SK-N-SH (cell line): ENCODE results near the gene EIF3K. TPM values are rescaled to one million over a fixed set of nuclear protein-coding genes. Genes with fewer than 3 reads are reported as not detected.

Experiments
- CTCF ChIA-PET: fragments of 300-600, 350-600 bp; formaldehyde crosslinking; extraction: SDS; loops from one replicate; lab custom pipeline; 2021; lab: Yijun Ruan, JAX
- POLR2A ChIA-PET: fragments of 350-600 bp; sonication (Branson Sonifier 250); formaldehyde crosslinking; extraction: SDS; loops from one replicate; lab custom pipeline; 2020; ENCODE audit warnings: antibody characterized with exemption, inconsistent platforms; lab: Yijun Ruan, JAX
- DNase-seq: peaks from one replicate; pipeline ENCODE4 v3.0.0; 2012
- H2AFZ ChIP-seq: fragments of 200-600 bp; sonication (generic); 2 replicates; pipeline ENCODE4 v1.8.1; 2016; ENCODE audit warnings: antibody characterized with exemption, mild to moderate bottlenecking, low read depth
- H3F3A ChIP-seq: fragments of 200-600 bp; sonication (generic); replicated peaks from 2 replicates; pipeline ENCODE3; 2016; ENCODE audit warnings: antibody characterized with exemption, mild to moderate bottlenecking; ENCODE audit not compliant: insufficient read depth
- H3K27ac ChIP-seq, 2 experiments: fragments of 200-500 bp in 1 of 2; fragments of 200-600 bp in 1 of 2; sonication (Bioruptor generic) in 1 of 2; sonication (generic), shearing (Covaris generic) in 1 of 2; 2 replicates each; pipeline versions ENCODE4 v1.5.1 to v1.6.1; 2014 to 2016; ENCODE audit warnings: low read depth in 2 of 2, inconsistent platforms in 1 of 2, low read length in 1 of 2, mild to moderate bottlenecking in 1 of 2, mixed read lengths in 1 of 2
- H3K27me3 ChIP-seq: fragments of 200-600 bp; sonication (generic), shearing (Covaris generic); 2 replicates; pipeline ENCODE4 v1.6.1; 2016; ENCODE audit warnings: mixed run types; ENCODE audit not compliant: insufficient read depth
- H3K36me3 ChIP-seq, 2 experiments: fragments of 200-500 bp in 1 of 2; fragments of 200-600 bp in 1 of 2; sonication (Bioruptor generic) in 1 of 2; sonication (generic) in 1 of 2; replicated peaks in 1 of 2; 2 replicates each; pipeline versions ENCODE3 to v1.5.1; 2014 to 2016; ENCODE audit warnings: low read length in 1 of 2, mild to moderate bottlenecking in 1 of 2; ENCODE audit not compliant: insufficient read depth in 2 of 2, control insufficient read depth in 1 of 2
- H3K4me1 ChIP-seq, 2 experiments: fragments of 200-500 bp in 1 of 2; fragments of 200-600 bp in 1 of 2; sonication (Bioruptor generic) in 1 of 2; sonication (generic), shearing (Covaris generic) in 1 of 2; 2 replicates each; pipeline versions ENCODE4 v1.5.1 to v1.6.1; 2014 to 2016; ENCODE audit warnings: low read depth in 1 of 2, low read length in 1 of 2, mixed run types in 1 of 2; ENCODE audit not compliant: insufficient read depth in 2 of 2, control insufficient read depth in 1 of 2
- H3K4me2 ChIP-seq: fragments of 200-600 bp; sonication (generic), shearing (Covaris generic); 2 replicates; pipeline ENCODE4 v1.6.1; 2017; ENCODE audit warnings: mixed run types
- H3K4me3 ChIP-seq, 2 experiments: fragments of 200-500 bp in 1 of 2; fragments of 200-600 bp in 1 of 2; sonication (Bioruptor generic) in 1 of 2; sonication (generic), shearing (Covaris generic) in 1 of 2; 2 replicates each; pipeline versions ENCODE4 v1.5.1 to v1.8.1; 2014 to 2016; ENCODE audit warnings: low read depth in 2 of 2, inconsistent platforms in 1 of 2, low read length in 1 of 2, mild to moderate bottlenecking in 1 of 2, mixed read lengths in 1 of 2, moderate library complexity in 1 of 2
- H3K79me2 ChIP-seq: fragments of 200-600 bp; sonication (generic); 2 replicates; pipeline ENCODE4 v1.8.1; 2017; ENCODE audit warnings: mild to moderate bottlenecking; ENCODE audit not compliant: insufficient read depth
- H3K9ac ChIP-seq: fragments of 200-600 bp; sonication (generic); 2 replicates; pipeline ENCODE4 v1.6.1; 2017; ENCODE audit warnings: mixed run types
- H3K9me2 ChIP-seq: fragments of 200-600 bp; sonication (generic); 2 replicates; pipeline ENCODE4 v1.6.1; 2017; ENCODE audit warnings: mixed run types
- H3K9me3 ChIP-seq: fragments of 200-600 bp; sonication (generic); 2 replicates; pipeline ENCODE4 v1.6.1; 2017; ENCODE audit warnings: mixed run types, mild to moderate bottlenecking, moderate library complexity
- H4K20me1 ChIP-seq: fragments of 200-600 bp; sonication (generic); 2 replicates; pipeline ENCODE4 v1.6.1; 2017; ENCODE audit warnings: mild to moderate bottlenecking, mixed run types; ENCODE audit not compliant: insufficient read depth
- CHD2 ChIP-seq: fragments of 150-350 bp; IDR thresholded peaks from 2 replicates; pipeline ENCODE4 v1.6.1; 2018; ENCODE audit warnings: low read length; ENCODE audit not compliant: partially characterized antibody
- ELF1 ChIP-seq: IDR thresholded peaks from 2 replicates; pipeline ENCODE4 v1.4.0; 2012
- EZH2phosphoT487 ChIP-seq: fragments of 200-600 bp; sonication (generic); IDR thresholded peaks from 2 replicates; pipeline ENCODE4 v1.6.1; 2017; ENCODE audit warnings: low read depth, mixed run types, mild to moderate bottlenecking, antibody characterized with exemption, moderate library complexity, borderline replicate concordance
- GABPA ChIP-seq: IDR thresholded peaks from 2 replicates; pipeline ENCODE4 v1.4.0; 2012; ENCODE audit warnings: low read depth, mild to moderate bottlenecking
- JUND ChIP-seq: IDR thresholded peaks from 2 replicates; pipeline ENCODE4 v1.4.0; 2012
- MXI1 ChIP-seq: IDR thresholded peaks from 2 replicates; pipeline ENCODE4 v1.6.1; 2012; ENCODE audit warnings: mild to moderate bottlenecking, low read depth, low read length, improper control_type of control experiment
- NFIC ChIP-seq: IDR thresholded peaks from 2 replicates; pipeline ENCODE4 v1.4.0; 2012; ENCODE audit warnings: borderline replicate concordance
- RCOR1 ChIP-seq: fragments of 150-350 bp; IDR thresholded peaks from 2 replicates; pipeline ENCODE4 v1.6.1; 2017; ENCODE audit warnings: antibody characterized with exemption, low read length
- WGBS: methylation state at CpG from one replicate; pipeline ENCODE4 v1.1.6; 2017; ENCODE audit warnings: low lambda C conversion rate; 5-methylcytosine and 5-hydroxymethylcytosine counted together
- polyA plus RNA-seq, 3 experiments: library from polyadenylated mRNA; depleted of rRNA; stranded (reverse); fragments of >200 nt; gene quantifications; 2 replicates each; pipeline ENCODE4 v1.2.3, GENCODE V29; 2012
- TF ChIP-seq, protein P1 (sequence below): IDR thresholded peaks from 2 replicates; pipeline ENCODE4 v1.4.0; 2012; ENCODE audit warnings: low read depth

The EIF3K gene
- polyA plus RNA-seq, 1 of the 3 experiments (the other 2 are of a cell fraction), result 484 TPM

DNA sequence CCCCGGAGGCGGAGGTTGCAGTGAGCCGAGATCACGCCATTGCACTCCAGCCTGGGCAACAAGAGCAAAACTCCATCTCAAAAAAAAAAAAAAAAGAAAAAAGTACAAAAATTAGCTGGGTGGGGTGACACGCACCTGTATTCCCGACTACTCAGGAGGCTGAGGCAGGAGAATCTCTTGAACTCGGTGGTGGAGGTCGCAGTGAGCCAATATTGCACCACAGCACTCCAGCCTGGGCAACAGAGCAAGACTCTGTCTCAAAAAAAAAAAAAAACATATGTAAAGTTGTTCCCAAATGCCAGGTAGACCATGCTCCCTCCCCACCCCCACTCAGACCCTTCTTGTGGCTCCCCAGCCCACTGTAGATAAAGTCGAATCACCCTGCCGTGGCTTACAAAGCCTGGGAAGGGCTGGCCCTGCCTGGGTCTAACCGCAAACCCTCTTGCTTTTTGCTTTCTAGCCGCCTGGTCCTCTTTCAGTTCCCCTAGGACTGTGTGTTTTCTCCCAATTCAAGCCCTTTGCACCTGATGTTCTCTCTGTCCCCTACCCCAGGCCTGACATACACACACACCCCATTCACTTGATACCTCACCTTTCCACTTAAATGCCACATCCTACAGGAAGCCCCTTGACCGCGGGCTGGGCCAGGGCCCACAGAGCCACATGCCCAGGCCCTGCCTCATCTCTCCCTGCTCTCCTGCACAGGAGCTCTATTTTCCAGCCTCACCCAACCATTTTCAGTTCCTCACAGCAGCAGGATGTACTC is 35.6 kb upstream of the EIF3K start:
- Histone ChIP-seq H3K9me2 (no peaks in the 10 kb centered on the region), H3K27ac (no peak overlapping the region), H3K79me2 (no peaks in the 10 kb centered on the region), H3K9me3 (no peaks in the 10 kb centered on the region), H3K36me3 (no peaks in the 10 kb centered on the region), H3K27me3 (no peaks in the 10 kb centered on the region), H3F3A (no peaks in the 10 kb centered on the region), H3K4me3 (no peak overlapping the region), H3K4me2 (no peak overlapping the region), H4K20me1 (no peaks in the 10 kb centered on the region), H3K9ac (no peak overlapping the region), H2AFZ (no peak overlapping the region), H3K4me1 (no peaks in the 10 kb centered on the region)
- ChIA-PET POLR2A (no interaction called here), CTCF (no interaction called here)
- TF ChIP-seq ELF1, result no peak
- TF ChIP-seq MXI1, result no peak
- no peak for TF ChIP-seq GABPA
- TF ChIP-seq CHD2, result no peak
- TF ChIP-seq NFIC, result no peak
- DNase-seq, result peak; percentile 8
- 78% methylated on average over 14 of the region's 14 CpGs for WGBS

DNA sequence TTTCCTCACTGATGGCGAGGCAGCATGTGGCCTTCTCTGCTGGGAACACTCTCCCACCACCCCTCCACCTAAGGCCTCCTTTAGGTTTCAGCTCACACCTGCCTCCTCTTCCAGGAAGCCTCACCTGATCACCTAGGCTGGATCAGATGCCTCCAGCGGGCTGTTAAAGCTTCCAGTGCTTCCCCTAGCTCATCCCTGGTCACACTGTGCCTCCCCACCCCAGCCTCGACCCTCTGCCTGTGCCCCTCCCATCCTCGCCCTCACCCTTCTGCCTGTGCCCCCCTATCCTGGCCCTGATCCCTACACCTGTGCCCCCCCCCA is 35.0 kb upstream of the EIF3K start:
- CTCF ChIA-PET, result no interaction called here
- no peaks in the 10 kb centered on the region for H4K20me1 ChIP-seq
- H3K9me2 ChIP-seq, result no peaks in the 10 kb centered on the region
- H3K4me3 ChIP-seq, result no peak overlapping the region
- no peaks in the 10 kb centered on the region for H3K36me3 ChIP-seq
- H3K9ac ChIP-seq, result no peak overlapping the region
- no peak overlapping the region for H3K27ac ChIP-seq
- TF ChIP-seq RCOR1, result no peak
- no peak for TF ChIP-seq NFIC
- TF ChIP-seq JUND, result no peak
- TF ChIP-seq, protein P1, sequence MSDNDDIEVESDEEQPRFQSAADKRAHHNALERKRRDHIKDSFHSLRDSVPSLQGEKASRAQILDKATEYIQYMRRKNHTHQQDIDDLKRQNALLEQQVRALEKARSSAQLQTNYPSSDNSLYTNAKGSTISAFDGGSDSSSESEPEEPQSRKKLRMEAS, result no peak
- no peak for TF ChIP-seq EZH2phosphoT487
- TF ChIP-seq, all 33 proteins: peak for 0
- Histone ChIP-seq H3K79me2 (no peaks in the 10 kb centered on the region), H3K4me2 (no peak overlapping the region), H2AFZ (no peak overlapping the region), H3K9me3 (no peaks in the 10 kb centered on the region), H3K4me1 (no peaks in the 10 kb centered on the region), H3K27me3 (no peaks in the 10 kb centered on the region), H3F3A (no peaks in the 10 kb centered on the region)
- POLR2A ChIA-PET, result no interaction called here
- no peak for DNase-seq
- WGBS, result 43% methylated on average over 4 of the region's 4 CpGs

GRCh38 chr19:38587562-38587961 is 31.4 kb upstream of the EIF3K start:
- Histone ChIP-seq H3K27me3 (no peaks in the 10 kb centered on the region), H4K20me1 (no peaks in the 10 kb centered on the region), H2AFZ (no peak overlapping the region), H3K9ac (no peak overlapping the region), H3K9me2 (no peaks in the 10 kb centered on the region), H3K4me3 (no peak overlapping the region), H3K4me1 (no peaks in the 10 kb centered on the region), H3K36me3 (no peaks in the 10 kb centered on the region), H3K4me2 (no peak overlapping the region), H3K79me2 (no peaks in the 10 kb centered on the region), H3K27ac (no peak overlapping the region), H3F3A (no peaks in the 10 kb centered on the region)
- ChIA-PET CTCF (no interaction called here), POLR2A (no interaction called here)
- WGBS, result 60% methylated on average over 2 of the region's 2 CpGs
- no peak for TF ChIP-seq MXI1
- TF ChIP-seq, all 33 proteins: peak for 0
- H3K9me3 ChIP-seq, result no peaks in the 10 kb centered on the region
- peak; percentile 4 for DNase-seq
